ENCODE measurements around the gene GALNT1. TPM values are rescaled to one million over a fixed set of nuclear protein-coding genes. Genes with fewer than 3 reads are reported as not detected.

GALNT1 gene
- polyA plus RNA-seq, 1 donor (not counting 4 experiments of a cell fraction or from before 2014, with no cell fraction given): 69.4 TPM

GRCh38 chr18:35547008-35547605 is 34.4 kb upstream of the GALNT1 start:
- Histone ChIP-seq H3K27me3 (ENCODE audit: control insufficient read depth, extremely low read depth, insufficient read depth, low read length) (no peaks in the 10 kb centered on the region), H3K9me1 (ENCODE audit: control insufficient read depth, extremely low read depth, insufficient read depth, low read length) (no peaks in the 10 kb centered on the region), H3K9ac (ENCODE audit: control insufficient read depth, extremely low read depth, insufficient read depth, low read length) (no peak overlapping the region), H3K27ac (ENCODE audit: control insufficient read depth, insufficient read depth, low read length) (no peak overlapping the region), H3K4me2 (ENCODE audit: control insufficient read depth, extremely low read depth, insufficient read depth, low read depth, low read length) (no peak overlapping the region), H3K4me3 (ENCODE audit: control insufficient read depth in 2 of 3, extremely low read depth in 1 of 3, insufficient read depth in 2 of 3, low read depth in 1 of 3, low read length in 3 of 3) (no peak overlapping the region), H2AFZ (ENCODE audit: control insufficient read depth, low read length) (no peak overlapping the region), H3K36me3 (ENCODE audit: control insufficient read depth in 2 of 2, extremely low read depth in 1 of 2, insufficient read depth in 2 of 2, low read length in 2 of 2) (no peaks in the 10 kb centered on the region), H3K9me3 (ENCODE audit: control insufficient read depth, low read depth, low read length) (no peaks in the 10 kb centered on the region), H3K4me1 (ENCODE audit: control insufficient read depth, extremely low read depth, insufficient read depth, low read length) (no peaks in the 10 kb centered on the region), H3K79me2 (ENCODE audit: control insufficient read depth, insufficient read depth, low read length) (no peaks in the 10 kb centered on the region), H4K20me1 (ENCODE audit: control insufficient read depth, extremely low read depth, insufficient read depth, low read length) (no peaks in the 10 kb centered on the region)
- TF ChIP-seq EZH2 (IDR thresholded peaks at IDR 0.05; ENCODE audit: low read length) (no peak), CTCF (optimal IDR thresholded peaks at IDR 0.05 in 1 of 3, IDR thresholded peaks at IDR 0.05 in 1 of 3, conservative IDR thresholded peaks at IDR 0.05 in 1 of 3; ENCODE audit: extremely low read depth in 1 of 3, insufficient read depth in 2 of 3, low read length in 3 of 3) (no peak)
- dilution Hi-C loops (cut with MboI; ENCODE audit: extremely low pct_ligation_motif_present, low sequenced_read_pairs): no loop called here
- FAIRE-seq: no peak
- DNase-seq (ENCODE audit: low read depth, low spot score): no peak

- Histone ChIP-seq H4K20me1 (ENCODE audit: control insufficient read depth, extremely low read depth, insufficient read depth, low read length) (no peaks in the 10 kb centered on the region), H3K36me3 (ENCODE audit: control insufficient read depth in 2 of 2, extremely low read depth in 1 of 2, insufficient read depth in 2 of 2, low read length in 2 of 2) (no peaks in the 10 kb centered on the region), H2AFZ (ENCODE audit: control insufficient read depth, low read length) (no peak overlapping the region), H3K4me1 (ENCODE audit: control insufficient read depth, extremely low read depth, insufficient read depth, low read length) (no peaks in the 10 kb centered on the region), H3K4me3 (ENCODE audit: control insufficient read depth in 2 of 3, extremely low read depth in 1 of 3, insufficient read depth in 2 of 3, low read depth in 1 of 3, low read length in 3 of 3) (no peak overlapping the region), H3K79me2 (ENCODE audit: control insufficient read depth, insufficient read depth, low read length) (no peaks in the 10 kb centered on the region), H3K9me3 (ENCODE audit: control insufficient read depth, low read depth, low read length) (no peaks in the 10 kb centered on the region), H3K9ac (ENCODE audit: control insufficient read depth, extremely low read depth, insufficient read depth, low read length) (no peak overlapping the region), H3K27ac (ENCODE audit: control insufficient read depth, insufficient read depth, low read length) (no peak overlapping the region), H3K27me3 (ENCODE audit: control insufficient read depth, extremely low read depth, insufficient read depth, low read length) (no peaks in the 10 kb centered on the region), H3K9me1 (ENCODE audit: control insufficient read depth, extremely low read depth, insufficient read depth, low read length) (no peaks in the 10 kb centered on the region), H3K4me2 (ENCODE audit: control insufficient read depth, extremely low read depth, insufficient read depth, low read depth, low read length) (no peak overlapping the region)
- DNase-seq (ENCODE audit: low read depth, low spot score): no peak
- FAIRE-seq: no peak
- TF ChIP-seq CTCF (optimal IDR thresholded peaks at IDR 0.05 in 1 of 3, IDR thresholded peaks at IDR 0.05 in 1 of 3, conservative IDR thresholded peaks at IDR 0.05 in 1 of 3; ENCODE audit: extremely low read depth in 1 of 3, insufficient read depth in 2 of 3, low read length in 3 of 3): no peak
- TF ChIP-seq EZH2 (IDR thresholded peaks at IDR 0.05; ENCODE audit: low read length): no peak
- dilution Hi-C loops (cut with MboI; ENCODE audit: extremely low pct_ligation_motif_present, low sequenced_read_pairs): no loop called here
Observed at GRCh38 chr18:35549564-35549963, 32.0 kb upstream of the GALNT1 start.

Data from keratinocyte (primary cell).